Osteoblast (primary cell): ENCODE data around the gene RIOK3. TPM values are rescaled to one million over a fixed set of nuclear protein-coding genes. Genes with fewer than 3 reads are reported as not detected.
A peak's percentile ranks its signal among the peaks of the same experiment; 100 is the strongest.
"Not testable (repeated sequence)": the region's sequence is repeated elsewhere in the genome, so short reads cannot be mapped to it uniquely, and the experiment has no call there.

ENCODE experiments used
- DNase-seq: peaks from one replicate; pipeline ENCODE4 v3.0.0; 2011; ENCODE audit warnings: low spot score, mixed read lengths; ENCODE audit not compliant: insufficient read length; ENCODE audit errors: missing footprints
- H2AFZ ChIP-seq: 2 replicates; pipeline ENCODE4 v1.6.0; 2011; ENCODE audit warnings: mild to moderate bottlenecking, low read length
- H3K27ac ChIP-seq: 2 replicates; pipeline ENCODE4 v1.5.1; 2011; ENCODE audit warnings: mild to moderate bottlenecking, low read depth, low read length, moderate library complexity
- H3K27me3 ChIP-seq: 2 replicates; pipeline ENCODE4 v1.6.0; 2012; ENCODE audit warnings: mild to moderate bottlenecking, control low read depth, inconsistent platforms, low read length, moderate library complexity; ENCODE audit not compliant: insufficient read depth
- H3K36me3 ChIP-seq: 2 replicates; pipeline ENCODE4 v1.5.1; 2011; ENCODE audit warnings: mild to moderate bottlenecking, low read length, control low read depth, moderate library complexity; ENCODE audit not compliant: insufficient read depth
- H3K4me1 ChIP-seq: 2 replicates; pipeline ENCODE4 v1.5.1; 2011; ENCODE audit warnings: mild to moderate bottlenecking, low read length, control low read depth, moderate library complexity; ENCODE audit not compliant: insufficient read depth
- H3K4me2 ChIP-seq: 2 replicates; pipeline ENCODE4 v1.6.0; 2011; ENCODE audit warnings: mild to moderate bottlenecking, low read length; ENCODE audit not compliant: insufficient read depth
- H3K4me3 ChIP-seq: fragments of 200-600 bp; sonication (generic); 3 replicates; pipeline ENCODE4 v1.5.1; 2012; ENCODE audit warnings: mild to moderate bottlenecking, low read length, inconsistent platforms; ENCODE audit not compliant: insufficient read depth
- H3K79me2 ChIP-seq: 2 replicates; pipeline ENCODE4 v1.6.0; 2012; ENCODE audit warnings: mild to moderate bottlenecking, low read length, control low read depth, inconsistent platforms; ENCODE audit not compliant: insufficient read depth
- H3K9me3 ChIP-seq: 2 replicates; pipeline ENCODE4 v1.5.1; 2011; ENCODE audit warnings: low read depth, low read length, control low read depth
- H4K20me1 ChIP-seq: 2 replicates; pipeline ENCODE4 v1.6.0; 2012; ENCODE audit warnings: mild to moderate bottlenecking, low read length, control low read depth; ENCODE audit not compliant: insufficient read depth
- total RNA-seq: library from RNA; depleted of rRNA; stranded (reverse); fragments of >200 nt; gene quantifications from 2 replicates; pipeline ENCODE4 v1.2.3, GENCODE V29; 2012
- TF ChIP-seq, protein P1 (sequence below): IDR thresholded peaks from 2 replicates; pipeline ENCODE4 v1.5.1; 2011; ENCODE audit warnings: mild to moderate bottlenecking, low read depth, low read length, moderate library complexity; ENCODE audit errors: extremely low read depth

Gene RIOK3
- total RNA-seq, 1 donor: 110 TPM

DNA sequence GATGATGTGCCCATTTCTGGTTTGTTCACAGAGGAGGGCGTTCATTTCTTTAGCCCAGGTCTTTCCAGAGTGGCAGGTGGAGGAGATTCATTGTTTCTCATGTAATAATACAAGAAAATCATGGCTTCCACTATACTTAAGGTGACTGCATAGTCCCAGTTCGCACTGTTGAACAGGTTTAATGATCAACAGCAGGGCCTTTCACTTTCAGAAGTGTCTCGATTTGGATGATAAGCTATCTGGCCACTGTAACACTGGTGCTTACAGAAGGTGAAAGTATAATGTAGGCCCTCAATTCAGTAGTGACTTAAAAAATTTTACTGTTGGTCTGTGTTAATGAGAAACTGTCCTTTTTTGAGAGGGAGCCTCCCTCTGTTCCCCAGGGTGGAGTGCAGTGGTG lies 51.6 kb downstream of the RIOK3 start:
- Histone ChIP-seq H3K9me3 (no peaks in the 10 kb centered on the region), H2AFZ (no peak overlapping the region), H3K4me3 (peak overlapping the region; percentile 98), H3K79me2 (peaks cover 45% of the 10 kb centered on the region), H3K4me2 (peak overlapping the region; percentile 93), H3K4me1 (peaks cover 15% of the 10 kb centered on the region), H3K36me3 (peaks cover 32% of the 10 kb centered on the region), H3K27ac (no peak overlapping the region), H3K27me3 (no peaks in the 10 kb centered on the region), H4K20me1 (peaks cover 10% of the 10 kb centered on the region)
- no peak for DNase-seq
- TF ChIP-seq, protein P1, sequence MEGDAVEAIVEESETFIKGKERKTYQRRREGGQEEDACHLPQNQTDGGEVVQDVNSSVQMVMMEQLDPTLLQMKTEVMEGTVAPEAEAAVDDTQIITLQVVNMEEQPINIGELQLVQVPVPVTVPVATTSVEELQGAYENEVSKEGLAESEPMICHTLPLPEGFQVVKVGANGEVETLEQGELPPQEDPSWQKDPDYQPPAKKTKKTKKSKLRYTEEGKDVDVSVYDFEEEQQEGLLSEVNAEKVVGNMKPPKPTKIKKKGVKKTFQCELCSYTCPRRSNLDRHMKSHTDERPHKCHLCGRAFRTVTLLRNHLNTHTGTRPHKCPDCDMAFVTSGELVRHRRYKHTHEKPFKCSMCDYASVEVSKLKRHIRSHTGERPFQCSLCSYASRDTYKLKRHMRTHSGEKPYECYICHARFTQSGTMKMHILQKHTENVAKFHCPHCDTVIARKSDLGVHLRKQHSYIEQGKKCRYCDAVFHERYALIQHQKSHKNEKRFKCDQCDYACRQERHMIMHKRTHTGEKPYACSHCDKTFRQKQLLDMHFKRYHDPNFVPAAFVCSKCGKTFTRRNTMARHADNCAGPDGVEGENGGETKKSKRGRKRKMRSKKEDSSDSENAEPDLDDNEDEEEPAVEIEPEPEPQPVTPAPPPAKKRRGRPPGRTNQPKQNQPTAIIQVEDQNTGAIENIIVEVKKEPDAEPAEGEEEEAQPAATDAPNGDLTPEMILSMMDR: no peak

DNA sequence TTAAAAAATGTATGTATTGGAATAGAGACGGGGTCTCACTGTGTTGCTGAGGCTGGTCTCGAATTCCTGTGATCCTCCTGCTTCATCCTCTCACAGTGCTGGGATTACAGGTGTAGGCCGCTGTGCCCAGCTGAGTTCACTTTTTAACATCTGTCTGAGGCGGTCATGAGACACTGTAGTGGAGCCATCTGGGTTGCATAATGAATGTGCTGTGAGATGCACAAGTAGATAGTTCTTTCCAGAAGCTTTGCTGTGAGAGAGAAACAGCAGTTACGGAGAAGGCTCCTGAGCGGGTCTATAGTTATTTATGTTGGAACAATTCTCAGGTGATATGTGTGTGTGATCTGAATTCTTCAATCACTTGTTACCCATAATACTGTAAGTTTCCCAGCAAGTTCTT lies 53.3 kb downstream of the RIOK3 start:
- Histone ChIP-seq H3K4me2 (no peak overlapping the region), H3K36me3 (peaks cover 45% of the 10 kb centered on the region), H4K20me1 (peaks cover 10% of the 10 kb centered on the region), H2AFZ (no peak overlapping the region), H3K27me3 (no peaks in the 10 kb centered on the region), H3K27ac (no peak overlapping the region), H3K4me1 (peaks cover 14% of the 10 kb centered on the region), H3K4me3 (no peak overlapping the region), H3K79me2 (peaks cover 45% of the 10 kb centered on the region), H3K9me3 (no peaks in the 10 kb centered on the region)
- DNase-seq: no peak
- TF ChIP-seq, protein P1: no peak

DNA sequence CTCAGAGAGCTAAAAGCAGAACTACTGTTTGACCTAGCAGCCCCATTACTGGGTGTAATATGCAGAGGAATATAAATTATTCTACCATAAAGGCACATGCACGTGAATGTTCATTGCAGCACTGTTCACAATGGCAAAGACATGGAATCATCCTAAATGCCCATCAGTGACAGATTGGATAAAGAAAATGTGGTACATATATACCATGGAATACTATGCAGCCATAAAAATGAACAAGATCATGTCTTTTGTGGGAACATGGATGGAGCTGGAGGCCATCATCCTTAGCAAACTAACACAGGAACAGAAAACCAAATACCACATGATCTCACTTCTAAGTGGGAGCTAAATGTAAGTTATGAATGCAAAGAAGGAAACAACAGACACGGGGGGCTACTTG lies 57.8 kb downstream of the RIOK3 start:
- not testable (repeated sequence) for H2AFZ ChIP-seq, H3K9me3 ChIP-seq, H3K4me2 ChIP-seq, H3K4me1 ChIP-seq, DNase-seq, H3K4me3 ChIP-seq, H3K27me3 ChIP-seq, H4K20me1 ChIP-seq, H3K27ac ChIP-seq
- peaks cover 24% of the 10 kb centered on the region for H3K79me2 ChIP-seq
- H3K36me3 ChIP-seq: peaks cover 45% of the 10 kb centered on the region

DNA sequence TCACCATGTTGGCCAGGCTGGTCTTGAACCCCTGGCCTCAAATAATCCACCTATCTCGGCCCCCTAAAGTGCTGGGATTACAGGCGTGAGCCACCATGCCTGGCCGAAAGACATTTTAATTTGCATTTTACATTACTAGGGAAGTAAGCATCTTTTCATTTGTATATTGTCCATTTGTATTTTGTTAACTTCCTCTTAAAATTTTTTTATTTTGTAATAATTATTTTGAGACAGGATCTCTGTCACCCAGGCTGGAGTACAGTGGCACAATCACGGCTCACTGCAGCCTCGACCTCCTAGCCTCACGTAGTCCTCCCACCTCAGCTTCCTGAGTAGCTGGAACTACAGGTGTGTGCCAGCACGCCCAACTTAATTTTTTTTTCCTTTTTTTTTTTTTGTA lies 59.1 kb downstream of the RIOK3 start:
- Histone ChIP-seq H3K36me3 (peaks cover 45% of the 10 kb centered on the region), H3K79me2 (peaks cover 15% of the 10 kb centered on the region)
- H3K4me2 ChIP-seq, H3K4me1 ChIP-seq, H4K20me1 ChIP-seq, H3K27me3 ChIP-seq, H2AFZ ChIP-seq, H3K9me3 ChIP-seq, H3K27ac ChIP-seq, DNase-seq, H3K4me3 ChIP-seq: not testable (repeated sequence)

DNA sequence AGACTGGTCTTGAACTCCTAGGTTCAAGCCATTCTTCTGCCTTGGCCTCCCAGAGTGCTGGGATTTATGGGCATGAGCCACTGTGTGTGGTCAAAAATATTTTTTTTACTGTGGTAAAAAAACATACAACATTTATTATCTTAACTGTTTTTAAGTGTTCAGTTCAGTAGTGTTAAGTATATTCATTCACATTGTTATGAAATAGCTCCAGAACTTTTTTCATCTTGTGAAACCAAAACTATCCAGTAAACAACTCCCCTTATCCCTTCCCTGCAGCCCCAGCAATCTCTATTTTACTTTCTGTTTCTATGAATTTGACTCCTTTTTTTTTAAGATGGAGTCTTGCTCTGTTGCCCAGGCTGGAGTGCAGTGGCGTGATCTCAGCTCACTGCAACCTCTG lies 59.6 kb downstream of the RIOK3 start:
- no peak for DNase-seq
- Histone ChIP-seq H3K79me2 (peaks cover 11% of the 10 kb centered on the region), H3K27me3 (no peaks in the 10 kb centered on the region), H3K9me3 (no peaks in the 10 kb centered on the region), H3K27ac (no peak overlapping the region), H4K20me1 (no peaks in the 10 kb centered on the region), H3K4me2 (no peak overlapping the region), H3K4me1 (no peaks in the 10 kb centered on the region), H2AFZ (no peak overlapping the region), H3K36me3 (peaks cover 42% of the 10 kb centered on the region), H3K4me3 (no peak overlapping the region)
- TF ChIP-seq, protein P1: no peak
